GM19099 (cell line): ENCODE measurements around the gene FGFBP1.

Experiments used
- POLR2A ChIP-seq: IDR thresholded peaks from 3 replicates; pipeline ENCODE4 v1.6.1; 2011; ENCODE audit warnings: low read depth; ENCODE audit not compliant: insufficient read length; ENCODE audit errors: extremely low read depth

The FGFBP1 gene

GRCh38 chr4:15901998-15902397 lies 36.5 kb downstream of the FGFBP1 start:
- no peak for TF ChIP-seq POLR2A

- TF ChIP-seq POLR2A = no peak
Observed at GRCh38 chr4:15901007-15901406, 37.5 kb downstream of the FGFBP1 start.

- TF ChIP-seq POLR2A = no peak
Observed at GRCh38 chr4:15899511-15899910, 39.0 kb downstream of the FGFBP1 start.

GRCh38 chr4:15898902-15899301 lies 39.6 kb downstream of the FGFBP1 start:
- TF ChIP-seq POLR2A = no peak

GRCh38 chr4:15897577-15897976 lies 41.0 kb downstream of the FGFBP1 start:
- TF ChIP-seq POLR2A = no peak

- no peak for TF ChIP-seq POLR2A
Observed at GRCh38 chr4:15894921-15895916, 43.3 kb downstream of the FGFBP1 start.

- no peak for TF ChIP-seq POLR2A
Observed at GRCh38 chr4:15894393-15894792, 44.1 kb downstream of the FGFBP1 start.

- TF ChIP-seq POLR2A = no peak
Observed at GRCh38 chr4:15893962-15894361, 44.6 kb downstream of the FGFBP1 start.

- no peak for TF ChIP-seq POLR2A
Observed at GRCh38 chr4:15891312-15891711, 47.2 kb downstream of the FGFBP1 start.

- no peak for TF ChIP-seq POLR2A
Observed at GRCh38 chr4:15890246-15890829, 48.2 kb downstream of the FGFBP1 start.

GRCh38 chr4:15888515-15888914 lies 50.0 kb downstream of the FGFBP1 start:
- TF ChIP-seq POLR2A = no peak
